ENCODE results near the gene UBN1. TPM values are rescaled to one million over a fixed set of nuclear protein-coding genes. Genes with fewer than 3 reads are reported as not detected.

The UBN1 gene
- total RNA-seq, 4 donors from 2014 or later = 21.0 to 48.2 (median 41.1) TPM

DNA sequence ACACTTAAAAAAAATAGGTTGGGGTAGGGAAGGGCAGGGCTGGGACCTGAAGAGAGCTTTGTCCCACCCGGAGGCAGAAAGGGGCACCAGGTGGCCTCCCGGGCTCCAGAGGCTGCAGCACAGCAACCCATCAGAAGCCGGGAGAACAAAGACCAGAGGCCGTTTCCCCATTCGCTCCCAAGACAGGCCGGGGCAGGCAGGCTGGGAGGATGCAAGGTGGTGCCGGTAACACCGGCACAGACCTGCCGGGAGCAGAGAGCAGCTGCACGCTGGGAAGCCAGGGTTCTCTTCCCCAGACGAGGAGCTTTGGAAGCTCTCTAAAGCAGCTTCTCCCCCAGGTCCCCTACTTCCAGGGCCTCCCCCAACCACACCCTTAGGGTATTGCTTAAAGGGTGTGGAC is 84.1 kb downstream of the UBN1 start:
- no peak overlapping the region for H3K27ac ChIP-seq (replicated peaks in 1 of 4)
- intact Hi-C loops (cut with DNase I) = no loop called here
- H3K4me1 ChIP-seq = peaks cover 17 to 35% (median 22%) of the 10 kb centered on the region in 4 donors
- peaks cover 0 to 22% (median 2%) of the 10 kb centered on the region in 4 donors for H3K27me3 ChIP-seq
- DNase-seq (ENCODE audit: extremely low spot score) = no peak
- no peak overlapping the region for H3K4me3 ChIP-seq
- peaks cover 0 to 11% (median 5%) of the 10 kb centered on the region in 4 donors for H3K9me3 ChIP-seq
- no peak for TF ChIP-seq POLR2A (IDR thresholded peaks at IDR 0.05; ENCODE audit: low read depth)
- TF ChIP-seq POLR2AphosphoS5 (IDR thresholded peaks at IDR 0.05) = no peak
- TF ChIP-seq, protein P1, sequence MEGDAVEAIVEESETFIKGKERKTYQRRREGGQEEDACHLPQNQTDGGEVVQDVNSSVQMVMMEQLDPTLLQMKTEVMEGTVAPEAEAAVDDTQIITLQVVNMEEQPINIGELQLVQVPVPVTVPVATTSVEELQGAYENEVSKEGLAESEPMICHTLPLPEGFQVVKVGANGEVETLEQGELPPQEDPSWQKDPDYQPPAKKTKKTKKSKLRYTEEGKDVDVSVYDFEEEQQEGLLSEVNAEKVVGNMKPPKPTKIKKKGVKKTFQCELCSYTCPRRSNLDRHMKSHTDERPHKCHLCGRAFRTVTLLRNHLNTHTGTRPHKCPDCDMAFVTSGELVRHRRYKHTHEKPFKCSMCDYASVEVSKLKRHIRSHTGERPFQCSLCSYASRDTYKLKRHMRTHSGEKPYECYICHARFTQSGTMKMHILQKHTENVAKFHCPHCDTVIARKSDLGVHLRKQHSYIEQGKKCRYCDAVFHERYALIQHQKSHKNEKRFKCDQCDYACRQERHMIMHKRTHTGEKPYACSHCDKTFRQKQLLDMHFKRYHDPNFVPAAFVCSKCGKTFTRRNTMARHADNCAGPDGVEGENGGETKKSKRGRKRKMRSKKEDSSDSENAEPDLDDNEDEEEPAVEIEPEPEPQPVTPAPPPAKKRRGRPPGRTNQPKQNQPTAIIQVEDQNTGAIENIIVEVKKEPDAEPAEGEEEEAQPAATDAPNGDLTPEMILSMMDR (IDR thresholded peaks at IDR 0.05) = no peak
- no peak for TF ChIP-seq EP300 (IDR thresholded peaks at IDR 0.05)
- H3K36me3 ChIP-seq = no peaks in the 10 kb centered on the region
- 89% methylated on average over 11 of the region's 11 CpGs for WGBS

Other genes starting within 250 kb of the UBN1 start
- gene UBALD1, start 232.6 kb upstream of the UBN1 start, total RNA-seq = 10 to 100 TPM; 11.2 to 34.6 (median 17.9) TPM
- gene MGRN1, start 222.7 kb upstream of the UBN1 start, total RNA-seq = 10 to 100 TPM; 40.3 to 75.6 (median 48.5) TPM
- gene NUDT16L1, start 153.9 kb upstream of the UBN1 start, total RNA-seq = 10 to 100 TPM; 18.1 to 33.9 (median 24.6) TPM
- 10 to 100 TPM; 17.0 to 29.0 (median 24.7) TPM for gene ANKS3, start 113.2 kb upstream of the UBN1 start, total RNA-seq
- 1 to 10 TPM in 2 of 4 donors, under 1 TPM in 2; 0.42 to 1.7 (median 0.94) TPM for gene DNAAF8, start 112.9 kb upstream of the UBN1 start, total RNA-seq
- gene ZNF500, start 80.3 kb upstream of the UBN1 start, total RNA-seq = 10 to 100 TPM in 2 of 4 donors, 1 to 10 TPM in 2; 7.5 to 19.4 (median 13.9) TPM
- gene SEPTIN12, start 59.1 kb upstream of the UBN1 start, total RNA-seq = 1 to 10 TPM in 1 of 4 donors, not detected in 3; 1.7 TPM
- gene SMIM22, start 52.1 kb upstream of the UBN1 start, total RNA-seq = not detected
- gene ROGDI, start 44.8 kb upstream of the UBN1 start, total RNA-seq = 10 to 100 TPM; 43.2 to 97.2 (median 77.6) TPM
- 100 to 1,000 TPM in 2 of 4 donors, 10 to 100 TPM in 2; 81.8 to 111 (median 98.8) TPM for gene GLYR1, start 193 bp upstream of the UBN1 start, total RNA-seq
- gene PPL, start 89.7 kb downstream of the UBN1 start, total RNA-seq = 10 to 100 TPM; 36.3 to 78.4 (median 57.4) TPM
- 1 to 10 TPM in 2 of 4 donors, under 1 TPM in 2; 0.83 to 1.8 (median 1.1) TPM for gene SEC14L5, start 110.8 kb downstream of the UBN1 start, total RNA-seq
- 10 to 100 TPM; 15.4 to 24.1 (median 21.1) TPM for gene NAGPA, start 186.5 kb downstream of the UBN1 start, total RNA-seq
- gene C16orf89, start 218.5 kb downstream of the UBN1 start, total RNA-seq = 1 to 10 TPM; 1.5 to 2.1 (median 1.9) TPM
- 10 to 100 TPM; 10.4 to 15.9 (median 12.2) TPM for gene ALG1, start 224.4 kb downstream of the UBN1 start, total RNA-seq

Data from esophagus muscularis mucosa (tissue), 4 donors.